PC-3 (cell line): ENCODE measurements around the gene WDR7.

Experiments used
- EZH2 ChIP-seq: fragments of 300-600 bp; sonication (generic); IDR thresholded peaks from one replicate; pipeline ENCODE4 v1.6.1; 2017; ENCODE audit warnings: antibody characterized with exemption, mild to moderate bottlenecking, low read length; ENCODE audit not compliant: unreplicated experiment
- EZH2phosphoT487 ChIP-seq: fragments of 300-600 bp; sonication (generic); IDR thresholded peaks from 2 replicates; pipeline ENCODE4 v1.6.1; 2018; ENCODE audit warnings: mild to moderate bottlenecking, antibody characterized with exemption, low read length, borderline replicate concordance
- TF ChIP-seq, protein P1 (sequence below): fragments of 300-600 bp; sonication (generic); conservative IDR thresholded peaks from 2 replicates; pipeline ENCODE4 v1.5.1; 2017; ENCODE audit warnings: antibody characterized with exemption, low read depth, mild to moderate bottlenecking, low read length

DNA sequence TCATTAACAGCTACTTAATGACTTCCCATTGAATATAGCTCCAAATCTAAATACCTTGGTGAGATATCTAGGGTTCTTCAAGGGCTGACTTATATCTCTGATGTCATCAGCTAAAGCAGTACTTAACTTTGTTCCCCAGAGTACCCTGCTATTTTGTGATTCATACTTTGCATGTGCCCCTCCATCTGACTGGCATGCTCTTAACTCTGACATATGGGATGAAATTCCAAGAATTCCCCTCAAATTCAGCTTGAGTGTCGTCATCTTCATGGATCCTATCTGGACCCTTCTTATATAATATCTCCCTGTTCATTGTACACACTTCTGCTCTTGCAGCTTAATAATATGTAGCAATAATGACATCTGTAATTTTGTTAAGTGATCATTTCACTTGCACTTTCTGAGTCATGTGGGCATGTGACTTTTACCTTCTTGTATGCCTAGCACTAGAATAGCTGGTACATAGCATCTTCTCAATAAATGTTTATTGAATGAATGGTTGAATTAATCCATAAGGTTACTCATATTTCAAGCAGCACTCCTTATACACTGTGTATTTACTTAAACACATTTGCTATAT lies 172.9 kb downstream of the WDR7 start:
- TF ChIP-seq, protein P1, sequence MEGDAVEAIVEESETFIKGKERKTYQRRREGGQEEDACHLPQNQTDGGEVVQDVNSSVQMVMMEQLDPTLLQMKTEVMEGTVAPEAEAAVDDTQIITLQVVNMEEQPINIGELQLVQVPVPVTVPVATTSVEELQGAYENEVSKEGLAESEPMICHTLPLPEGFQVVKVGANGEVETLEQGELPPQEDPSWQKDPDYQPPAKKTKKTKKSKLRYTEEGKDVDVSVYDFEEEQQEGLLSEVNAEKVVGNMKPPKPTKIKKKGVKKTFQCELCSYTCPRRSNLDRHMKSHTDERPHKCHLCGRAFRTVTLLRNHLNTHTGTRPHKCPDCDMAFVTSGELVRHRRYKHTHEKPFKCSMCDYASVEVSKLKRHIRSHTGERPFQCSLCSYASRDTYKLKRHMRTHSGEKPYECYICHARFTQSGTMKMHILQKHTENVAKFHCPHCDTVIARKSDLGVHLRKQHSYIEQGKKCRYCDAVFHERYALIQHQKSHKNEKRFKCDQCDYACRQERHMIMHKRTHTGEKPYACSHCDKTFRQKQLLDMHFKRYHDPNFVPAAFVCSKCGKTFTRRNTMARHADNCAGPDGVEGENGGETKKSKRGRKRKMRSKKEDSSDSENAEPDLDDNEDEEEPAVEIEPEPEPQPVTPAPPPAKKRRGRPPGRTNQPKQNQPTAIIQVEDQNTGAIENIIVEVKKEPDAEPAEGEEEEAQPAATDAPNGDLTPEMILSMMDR: no peak
- TF ChIP-seq EZH2phosphoT487 (no peak), EZH2 (no peak)
